Neural crest cell (in vitro differentiated cells): ENCODE results near the gene KCNH4. TPM values are rescaled to one million over a fixed set of nuclear protein-coding genes. Genes with fewer than 3 reads are reported as not detected.
A peak's percentile ranks its signal among the peaks of the same experiment; 100 is the strongest.

Source experiments
- DNase-seq: peaks from one replicate; pipeline ENCODE4 v3.0.0; 2021; ENCODE audit warnings: low read depth, mixed read lengths, low spot score
- H3K27ac Mint-ChIP-seq: one replicate; pipeline ENCODE4 v1.8.0; 2021; ENCODE audit warnings: mild to moderate bottlenecking, mixed read lengths; ENCODE audit not compliant: unreplicated experiment
- H3K27me3 Mint-ChIP-seq: 2 replicates; pipeline ENCODE4 v1.8.0; 2021; ENCODE audit warnings: low read depth, mild to moderate bottlenecking, mixed read lengths
- H3K36me3 Mint-ChIP-seq: 2 replicates; pipeline ENCODE4 v1.8.0; 2021; ENCODE audit warnings: low read depth, mild to moderate bottlenecking, mixed read lengths
- H3K4me1 Mint-ChIP-seq: 2 replicates; pipeline ENCODE4 v1.8.0; 2021; ENCODE audit warnings: mixed read lengths
- H3K4me3 Mint-ChIP-seq: one replicate; pipeline ENCODE4 v1.8.0; 2021; ENCODE audit warnings: mild to moderate bottlenecking, mixed read lengths
- H3K9me3 Mint-ChIP-seq: 2 replicates; pipeline ENCODE4 v1.8.0; 2021; ENCODE audit warnings: mixed read lengths
- total RNA-seq: library from RNA; stranded (reverse); gene quantifications from 2 replicates; pipeline ENCODE4 v1.2.1, GENCODE V29; 2021
- TF ChIP-seq, protein P1 (sequence below): fragments of 200-600 bp; sonication (generic); conservative IDR thresholded peaks from 2 replicates; pipeline ENCODE4 v1.5.0; 2021; ENCODE audit warnings: antibody characterized with exemption, mild to moderate bottlenecking

Gene KCNH4
- total RNA-seq, 1 donor from 2014 or later, result 0.05 TPM

DNA sequence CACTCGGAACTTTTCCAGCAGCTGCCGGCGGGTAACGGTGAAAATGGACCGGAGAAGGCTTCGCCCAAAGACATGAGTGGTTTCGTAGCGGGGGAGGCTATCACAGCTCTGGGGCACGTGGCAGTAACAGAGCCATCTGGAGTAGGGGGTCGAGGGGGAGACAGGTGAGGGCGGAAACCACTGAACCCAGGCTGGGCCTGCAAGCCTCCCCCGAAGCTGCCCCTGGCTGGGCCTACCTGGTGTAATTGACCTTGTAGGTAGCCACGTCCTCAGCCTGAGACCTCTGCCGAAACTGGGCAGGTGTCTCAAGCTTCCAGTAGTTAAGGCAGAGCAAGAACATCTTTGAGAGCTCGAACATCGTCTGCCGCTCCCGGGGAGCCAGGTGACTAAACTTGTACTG lies 61.6 kb downstream of the KCNH4 start:
- Mint-ChIP-seq H3K27ac (no peak overlapping the region), H3K4me1 (peaks cover 21% of the 10 kb centered on the region), H3K4me3 (peak overlapping the region; percentile 77), H3K36me3 (peaks cover 2% of the 10 kb centered on the region), H3K9me3 (no peaks in the 10 kb centered on the region), H3K27me3 (no peaks in the 10 kb centered on the region)
- TF ChIP-seq, protein P1, sequence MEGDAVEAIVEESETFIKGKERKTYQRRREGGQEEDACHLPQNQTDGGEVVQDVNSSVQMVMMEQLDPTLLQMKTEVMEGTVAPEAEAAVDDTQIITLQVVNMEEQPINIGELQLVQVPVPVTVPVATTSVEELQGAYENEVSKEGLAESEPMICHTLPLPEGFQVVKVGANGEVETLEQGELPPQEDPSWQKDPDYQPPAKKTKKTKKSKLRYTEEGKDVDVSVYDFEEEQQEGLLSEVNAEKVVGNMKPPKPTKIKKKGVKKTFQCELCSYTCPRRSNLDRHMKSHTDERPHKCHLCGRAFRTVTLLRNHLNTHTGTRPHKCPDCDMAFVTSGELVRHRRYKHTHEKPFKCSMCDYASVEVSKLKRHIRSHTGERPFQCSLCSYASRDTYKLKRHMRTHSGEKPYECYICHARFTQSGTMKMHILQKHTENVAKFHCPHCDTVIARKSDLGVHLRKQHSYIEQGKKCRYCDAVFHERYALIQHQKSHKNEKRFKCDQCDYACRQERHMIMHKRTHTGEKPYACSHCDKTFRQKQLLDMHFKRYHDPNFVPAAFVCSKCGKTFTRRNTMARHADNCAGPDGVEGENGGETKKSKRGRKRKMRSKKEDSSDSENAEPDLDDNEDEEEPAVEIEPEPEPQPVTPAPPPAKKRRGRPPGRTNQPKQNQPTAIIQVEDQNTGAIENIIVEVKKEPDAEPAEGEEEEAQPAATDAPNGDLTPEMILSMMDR, result no peak
- DNase-seq, result no peak

- Mint-ChIP-seq H3K36me3 (peaks cover 2% of the 10 kb centered on the region), H3K27ac (no peak overlapping the region), H3K4me3 (peak overlapping the region; percentile 77), H3K9me3 (no peaks in the 10 kb centered on the region), H3K4me1 (peaks cover 21% of the 10 kb centered on the region), H3K27me3 (no peaks in the 10 kb centered on the region)
- no peak for DNase-seq
- TF ChIP-seq, protein P1, result peak; percentile 47
Observed at GRCh38 chr17:42118545-42118944, 62.4 kb downstream of the KCNH4 start.

GRCh38 chr17:42118126-42118510 lies 62.8 kb downstream of the KCNH4 start:
- Mint-ChIP-seq H3K27me3 (no peaks in the 10 kb centered on the region), H3K27ac (no peak overlapping the region), H3K36me3 (peaks cover under 1% of the 10 kb centered on the region), H3K9me3 (no peaks in the 10 kb centered on the region), H3K4me3 (peak overlapping the region; percentile 77), H3K4me1 (peaks cover 21% of the 10 kb centered on the region)
- TF ChIP-seq, protein P1, result no peak
- DNase-seq, result no peak

- peaks cover 21% of the 10 kb centered on the region for H3K4me1 Mint-ChIP-seq
- H3K4me3 Mint-ChIP-seq, result peak overlapping the region; percentile 67
- TF ChIP-seq, protein P1, result no peak
- no peaks in the 10 kb centered on the region for H3K9me3 Mint-ChIP-seq
- no peaks in the 10 kb centered on the region for H3K36me3 Mint-ChIP-seq
- H3K27ac Mint-ChIP-seq, result no peak overlapping the region
- H3K27me3 Mint-ChIP-seq, result no peaks in the 10 kb centered on the region
- no peak for DNase-seq
Observed at GRCh38 chr17:42117397-42118125, 63.4 kb downstream of the KCNH4 start.

DNA sequence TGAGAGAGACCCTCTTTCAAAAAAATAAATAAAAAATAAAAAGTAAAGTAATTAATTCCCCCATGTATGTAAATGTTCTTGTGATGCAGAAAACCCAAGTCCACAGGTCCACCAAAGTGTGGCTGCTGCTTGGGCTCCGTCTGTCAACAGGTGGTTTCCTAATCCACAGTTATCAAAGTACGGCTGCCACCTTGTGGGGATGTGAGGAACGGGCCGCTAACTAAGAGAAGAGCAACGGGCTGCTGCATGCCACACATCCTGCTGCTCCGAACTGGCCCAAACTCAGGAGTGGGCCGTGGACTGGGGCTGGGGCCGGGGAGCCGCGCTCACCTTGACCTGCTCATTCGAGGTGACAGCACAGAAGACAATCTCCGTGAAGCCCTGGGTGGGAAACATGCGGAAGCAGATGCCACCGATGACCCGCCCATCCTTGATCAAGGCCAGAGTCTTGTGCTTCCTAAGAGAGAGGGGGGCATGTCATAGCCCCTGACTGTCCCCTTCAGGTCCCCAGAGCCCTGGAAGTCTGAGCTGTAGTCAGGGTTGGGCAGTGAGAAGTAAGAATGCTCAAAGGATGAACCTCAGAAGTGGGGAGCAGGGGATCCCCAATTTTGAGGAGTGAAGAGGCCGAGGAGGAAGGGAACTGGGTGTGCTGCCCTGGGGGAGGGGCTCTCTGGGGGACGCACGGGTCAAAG lies 64.1 kb downstream of the KCNH4 start:
- DNase-seq, result peak; percentile 77
- no peak overlapping the region for H3K27ac Mint-ChIP-seq
- TF ChIP-seq, protein P1, result peak; percentile 87
- H3K36me3 Mint-ChIP-seq, result no peaks in the 10 kb centered on the region
- H3K4me1 Mint-ChIP-seq, result peaks cover 16% of the 10 kb centered on the region
- H3K27me3 Mint-ChIP-seq, result no peaks in the 10 kb centered on the region
- no peaks in the 10 kb centered on the region for H3K9me3 Mint-ChIP-seq
- H3K4me3 Mint-ChIP-seq, result peak overlapping the region; percentile 70
